Adrenal gland (tissue), 5 donors: ENCODE data around the gene SELENOM.

Source experiments
- POLR2A ChIP-seq, 2 donors: fragments of 450-650 bp; IDR thresholded peaks; one replicate each; pipeline ENCODE4 v1.6.1; 2017; ENCODE audit warnings: antibody characterized with exemption in 2 of 2, mild to moderate bottlenecking in 2 of 2, moderate library complexity in 1 of 2
- TF ChIP-seq, protein P1 (sequence below), 6 experiments: fragments of 450-650 bp in 4 of 6; fragments of 200-600 bp in 2 of 6; sonication (generic) in 1 of 6; IDR thresholded peaks; 1 replicate in 5 of 6; 2 replicates in 1 of 6; pipeline versions ENCODE4 v1.5.1 to v1.8.0; 2016 to 2021; ENCODE audit warnings: antibody characterized with exemption in 6 of 6, mild to moderate bottlenecking in 2 of 6, moderate library complexity in 1 of 6
- donor health status: DM: no; HTN: no; CAD: no.

DNA sequence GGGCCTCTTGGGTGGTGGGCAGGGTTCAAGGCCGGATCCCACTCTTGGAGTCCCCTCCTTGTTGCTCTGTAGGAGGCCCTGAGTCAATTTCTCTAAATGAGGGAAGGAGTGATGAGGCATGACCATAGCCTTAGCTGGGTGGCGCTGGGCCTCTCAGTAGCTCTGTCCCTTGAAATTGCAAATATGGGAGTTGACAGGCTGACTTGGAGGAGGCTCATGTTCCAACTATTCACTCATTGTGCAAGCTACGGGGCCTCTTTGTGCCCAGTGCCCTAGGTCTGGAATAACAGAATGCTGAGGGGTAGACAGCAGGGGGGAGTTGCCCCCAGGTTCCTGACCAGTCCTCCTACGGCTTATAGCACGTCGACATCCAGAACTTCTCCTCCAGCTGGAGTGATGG is 8.0 kb downstream of the SELENOM start:
- TF ChIP-seq POLR2A (IDR thresholded peaks at IDR 0.05), result no peak
- TF ChIP-seq, protein P1, sequence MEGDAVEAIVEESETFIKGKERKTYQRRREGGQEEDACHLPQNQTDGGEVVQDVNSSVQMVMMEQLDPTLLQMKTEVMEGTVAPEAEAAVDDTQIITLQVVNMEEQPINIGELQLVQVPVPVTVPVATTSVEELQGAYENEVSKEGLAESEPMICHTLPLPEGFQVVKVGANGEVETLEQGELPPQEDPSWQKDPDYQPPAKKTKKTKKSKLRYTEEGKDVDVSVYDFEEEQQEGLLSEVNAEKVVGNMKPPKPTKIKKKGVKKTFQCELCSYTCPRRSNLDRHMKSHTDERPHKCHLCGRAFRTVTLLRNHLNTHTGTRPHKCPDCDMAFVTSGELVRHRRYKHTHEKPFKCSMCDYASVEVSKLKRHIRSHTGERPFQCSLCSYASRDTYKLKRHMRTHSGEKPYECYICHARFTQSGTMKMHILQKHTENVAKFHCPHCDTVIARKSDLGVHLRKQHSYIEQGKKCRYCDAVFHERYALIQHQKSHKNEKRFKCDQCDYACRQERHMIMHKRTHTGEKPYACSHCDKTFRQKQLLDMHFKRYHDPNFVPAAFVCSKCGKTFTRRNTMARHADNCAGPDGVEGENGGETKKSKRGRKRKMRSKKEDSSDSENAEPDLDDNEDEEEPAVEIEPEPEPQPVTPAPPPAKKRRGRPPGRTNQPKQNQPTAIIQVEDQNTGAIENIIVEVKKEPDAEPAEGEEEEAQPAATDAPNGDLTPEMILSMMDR (IDR thresholded peaks at IDR 0.05), result no peak
